ENCODE measurements around the gene CLEC4E. TPM values are rescaled to one million over a fixed set of nuclear protein-coding genes. Genes with fewer than 3 reads are reported as not detected.

The CLEC4E gene
- not detected in 2 replicates for total RNA-seq

GRCh38 chr12:8540831-8541230 lies at the start of gene CLEC4E:
CLEC4E (minus strand) TSS chr12:8540905; CDS start chr12:8540797, 108 bp downstream.

GRCh38 chr12:8513256-8513655 lies 27.4 kb downstream of the CLEC4E start, which contains the start of gene CLEC4D:
CLEC4D (plus strand) TSS chr12:8513503; CDS start chr12:8513733, 230 bp downstream.

Other genes with a start within 250 kb of the CLEC4E start
- gene CLEC6A, start 84.9 kb downstream of the CLEC4E start, total RNA-seq, result not detected in 2 replicates
- gene CLEC4D, start 27.4 kb downstream of the CLEC4E start, total RNA-seq, result not detected in 2 replicates
- not detected in 2 replicates for gene AICDA, start 72.0 kb upstream of the CLEC4E start, total RNA-seq
- under 0.01 and 1.0 TPM in 2 replicates for gene MFAP5, start 121.9 kb upstream of the CLEC4E start, total RNA-seq
- 67.2 and 87.9 TPM in 2 replicates for gene RIMKLB, start 157.1 kb upstream of the CLEC4E start, total RNA-seq